Epithelial cell of esophagus (primary cell): Measurements from ENCODE around the gene TM9SF4.

Experiments
- DNase-seq: peaks from one replicate; pipeline ENCODE4 v3.0.0; 2010; ENCODE audit warnings: low read depth
- H3K4me3 ChIP-seq: 2 replicates; pipeline ENCODE4 v1.5.1; 2011; ENCODE audit warnings: mild to moderate bottlenecking, low read length, control low read depth
- TF ChIP-seq, protein P1 (sequence below): IDR thresholded peaks from 2 replicates; pipeline ENCODE4 v1.5.1; 2011; ENCODE audit warnings: low read depth, mild to moderate bottlenecking, low read length, control low read depth, inconsistent platforms; ENCODE audit not compliant: insufficient read depth; ENCODE audit errors: missing control alignments

Gene TM9SF4

DNA sequence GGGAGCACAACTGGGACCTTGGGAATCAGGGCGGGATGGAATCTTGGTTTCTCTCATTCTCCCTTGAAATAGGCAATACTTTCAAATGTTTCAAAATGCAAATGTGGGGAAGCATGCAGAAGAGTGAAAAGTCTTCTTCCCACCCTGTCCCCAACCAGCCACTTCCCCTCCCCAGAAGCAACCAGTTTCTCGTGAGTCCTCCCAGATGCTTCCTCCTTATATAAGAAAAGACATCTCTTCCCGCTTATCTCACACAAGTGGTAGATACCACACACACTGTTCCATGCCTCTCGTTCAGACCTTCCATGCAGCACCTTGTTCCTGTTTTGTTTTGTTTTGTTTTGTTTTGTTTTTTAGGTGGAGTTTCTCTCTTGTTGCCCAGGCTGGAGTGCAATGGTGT, 32.3 kb upstream of the TM9SF4 start:
- no peak overlapping the region for H3K4me3 ChIP-seq
- TF ChIP-seq, protein P1, sequence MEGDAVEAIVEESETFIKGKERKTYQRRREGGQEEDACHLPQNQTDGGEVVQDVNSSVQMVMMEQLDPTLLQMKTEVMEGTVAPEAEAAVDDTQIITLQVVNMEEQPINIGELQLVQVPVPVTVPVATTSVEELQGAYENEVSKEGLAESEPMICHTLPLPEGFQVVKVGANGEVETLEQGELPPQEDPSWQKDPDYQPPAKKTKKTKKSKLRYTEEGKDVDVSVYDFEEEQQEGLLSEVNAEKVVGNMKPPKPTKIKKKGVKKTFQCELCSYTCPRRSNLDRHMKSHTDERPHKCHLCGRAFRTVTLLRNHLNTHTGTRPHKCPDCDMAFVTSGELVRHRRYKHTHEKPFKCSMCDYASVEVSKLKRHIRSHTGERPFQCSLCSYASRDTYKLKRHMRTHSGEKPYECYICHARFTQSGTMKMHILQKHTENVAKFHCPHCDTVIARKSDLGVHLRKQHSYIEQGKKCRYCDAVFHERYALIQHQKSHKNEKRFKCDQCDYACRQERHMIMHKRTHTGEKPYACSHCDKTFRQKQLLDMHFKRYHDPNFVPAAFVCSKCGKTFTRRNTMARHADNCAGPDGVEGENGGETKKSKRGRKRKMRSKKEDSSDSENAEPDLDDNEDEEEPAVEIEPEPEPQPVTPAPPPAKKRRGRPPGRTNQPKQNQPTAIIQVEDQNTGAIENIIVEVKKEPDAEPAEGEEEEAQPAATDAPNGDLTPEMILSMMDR, result no peak
- DNase-seq, result no peak

- TF ChIP-seq, protein P1, result no peak
- H3K4me3 ChIP-seq, result no peak overlapping the region
- DNase-seq, result no peak
Observed at GRCh38 chr20:32078322-32078721, 31.2 kb upstream of the TM9SF4 start.

DNA sequence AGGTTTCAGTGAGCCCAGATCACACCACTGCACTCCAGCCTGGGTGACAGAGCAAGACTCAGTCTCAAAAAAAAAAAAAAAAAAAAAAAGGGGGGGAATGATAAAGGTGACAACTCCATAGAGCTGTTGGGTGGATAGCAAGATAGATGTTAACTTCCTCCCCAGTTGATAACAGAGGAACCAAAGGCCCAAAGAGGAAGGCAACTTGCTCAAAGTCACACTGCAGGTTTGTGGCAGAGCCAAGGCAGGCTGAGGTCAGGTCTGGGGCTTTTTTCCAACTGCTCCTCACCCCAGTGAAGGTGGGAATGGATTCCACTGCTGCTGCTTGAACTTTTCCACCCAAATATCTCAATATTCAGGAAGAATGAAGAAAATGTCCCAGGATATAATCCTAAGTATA, 30.7 kb upstream of the TM9SF4 start:
- TF ChIP-seq, protein P1, result no peak
- H3K4me3 ChIP-seq, result no peak overlapping the region
- DNase-seq, result no peak

GRCh38 chr20:32079655-32080109, 29.8 kb upstream of the TM9SF4 start:
- TF ChIP-seq, protein P1, result no peak
- no peak overlapping the region for H3K4me3 ChIP-seq
- DNase-seq, result no peak

GRCh38 chr20:32080783-32081182, 28.7 kb upstream of the TM9SF4 start:
- TF ChIP-seq, protein P1, result no peak
- DNase-seq, result no peak

GRCh38 chr20:32083469-32083868, 26.0 kb upstream of the TM9SF4 start:
- TF ChIP-seq, protein P1, result no peak
- H3K4me3 ChIP-seq, result no peak overlapping the region
- no peak for DNase-seq

More at GRCh38 chr20:32080783-32081182, 28.7 kb upstream of the TM9SF4 start:
- no peak overlapping the region for H3K4me3 ChIP-seq

DNA sequence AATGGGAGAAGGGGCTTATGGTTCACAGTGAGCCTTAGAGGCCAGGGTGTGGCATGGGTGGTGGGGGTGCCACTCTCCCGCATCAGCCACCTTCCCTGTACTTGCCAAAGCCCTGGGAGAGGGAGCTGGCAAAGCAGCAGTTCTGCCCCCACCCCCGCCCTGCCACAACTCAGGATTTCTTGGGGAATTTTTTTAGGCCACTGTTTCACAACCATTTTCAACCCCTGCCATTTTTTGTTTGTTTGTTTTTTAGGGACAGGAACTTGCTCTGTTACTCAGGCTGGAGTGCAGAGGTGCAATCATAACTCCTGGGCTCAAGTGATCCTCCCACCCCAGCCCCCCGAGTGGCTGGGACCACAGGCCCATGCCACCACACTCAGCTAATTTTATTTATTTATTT, 22.4 kb upstream of the TM9SF4 start:
- no peak overlapping the region for H3K4me3 ChIP-seq
- TF ChIP-seq, protein P1, result no peak
- DNase-seq, result no peak
